Skeletal muscle cell (primary cell): ENCODE results near the gene MRPL45.

ENCODE experiments used
- DNase-seq: peaks from one replicate; pipeline ENCODE4 v3.0.0-alpha.2; 2010; ENCODE audit warnings: low read depth
- H3K4me3 ChIP-seq: 2 replicates; pipeline ENCODE4 v1.5.1; 2011; ENCODE audit warnings: low read depth, mild to moderate bottlenecking, control low read depth, low read length, moderate library complexity

The MRPL45 gene

DNA sequence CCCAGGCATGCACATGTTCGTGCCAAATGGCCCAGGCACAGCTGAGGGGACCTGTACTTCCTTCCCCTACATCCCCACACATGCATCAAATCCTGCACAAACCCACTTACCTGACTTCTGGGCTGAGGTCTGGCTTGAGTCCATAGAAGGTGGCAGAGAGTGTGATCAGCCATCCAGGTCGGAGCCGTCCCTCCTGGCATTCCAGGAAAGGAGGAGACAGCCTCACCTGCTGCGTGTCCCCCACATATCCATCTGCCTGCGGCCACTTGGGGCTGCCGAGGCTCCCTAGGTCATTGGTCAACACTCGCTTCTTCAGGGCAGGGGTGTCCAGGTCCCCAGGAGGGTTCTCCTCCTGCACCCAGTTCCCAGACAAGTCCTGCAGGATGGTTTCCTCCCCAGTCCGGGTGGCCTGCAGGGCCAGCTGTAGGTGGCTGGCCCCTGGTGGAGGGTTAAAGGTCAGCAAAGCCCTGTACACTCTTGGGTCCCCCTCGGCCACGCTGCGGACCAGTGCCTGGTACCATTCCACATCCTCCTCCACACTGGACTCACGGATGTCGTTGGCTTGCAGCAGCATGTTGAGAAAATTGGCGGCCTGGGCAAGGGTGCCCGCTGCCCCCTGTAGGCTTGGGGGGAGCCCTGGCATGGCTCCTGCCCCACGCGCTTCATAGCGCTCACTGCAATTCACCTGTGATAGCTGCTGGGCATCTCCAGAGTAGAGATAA, 46.1 kb downstream of the MRPL45 start:
- no peak for DNase-seq
- H3K4me3 ChIP-seq, result no peak overlapping the region

DNA sequence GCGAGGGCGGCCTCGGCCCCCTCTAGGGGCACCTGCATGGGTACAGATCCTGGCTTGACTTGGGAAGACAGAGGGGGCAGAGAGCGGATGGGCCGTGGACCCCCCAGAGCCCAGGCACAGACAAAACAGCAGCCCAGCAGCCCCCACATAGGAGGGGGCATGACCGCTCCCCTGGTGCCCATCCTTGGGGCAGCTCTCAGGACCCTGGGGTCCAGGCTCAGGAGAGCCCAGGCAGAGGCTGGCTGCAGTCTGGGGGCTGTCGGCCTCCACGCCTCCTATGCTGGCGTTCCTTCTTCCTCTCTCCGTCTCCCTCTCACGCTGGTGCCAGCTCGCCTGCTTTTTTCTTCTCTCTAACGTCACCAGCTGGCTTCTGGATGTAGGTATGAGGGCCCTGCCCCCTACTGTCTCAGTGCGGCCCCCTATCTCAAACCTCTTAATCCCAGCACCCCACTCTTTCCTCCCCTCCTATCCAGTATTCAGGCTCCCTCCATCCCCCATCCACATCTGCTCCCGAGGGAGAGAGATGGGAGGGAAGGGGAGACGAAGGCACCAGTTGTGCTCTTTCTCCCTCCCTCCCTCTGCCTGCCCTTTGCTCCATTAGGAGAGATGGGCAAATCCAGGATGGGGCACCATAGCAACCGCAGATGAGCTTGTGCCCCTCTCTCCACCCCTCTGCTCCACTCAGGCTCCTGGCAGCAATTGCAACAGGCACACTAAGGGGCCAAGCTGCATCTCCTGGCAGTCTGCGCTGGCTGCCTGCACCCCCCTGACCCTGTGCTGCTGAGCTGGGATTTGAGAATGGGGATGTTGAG, 46.8 kb downstream of the MRPL45 start, which contains the start of gene GPR179:
Gene GPR179, minus strand, starts transcription at position 349 of the 812 bp plus-strand sequence. Its CDS starts 167 bp downstream, at position 182.
- DNase-seq, result no peak

DNA sequence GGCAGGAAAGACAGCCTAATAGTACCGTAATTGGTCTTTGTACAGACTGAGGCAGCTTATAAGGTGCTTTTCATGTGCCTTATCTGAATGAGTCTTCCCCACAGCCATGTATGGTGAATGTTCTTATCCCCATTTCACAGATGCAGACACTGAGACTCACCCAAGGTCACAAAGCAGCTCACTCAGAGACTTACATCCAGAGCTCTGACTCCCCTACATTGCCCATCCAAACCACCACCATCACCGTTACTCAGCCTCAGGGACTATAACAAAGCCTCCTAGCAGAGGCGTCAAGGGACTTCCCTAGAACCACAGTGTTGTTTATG, 47.4 kb downstream of the MRPL45 start:
- H3K4me3 ChIP-seq, result no peak overlapping the region
- no peak for DNase-seq

More for the DNA sequence above, 46.8 kb downstream of the MRPL45 start, which contains the start of gene GPR179:
- H3K4me3 ChIP-seq, result no peak within 1 kb of the TSS

DNA sequence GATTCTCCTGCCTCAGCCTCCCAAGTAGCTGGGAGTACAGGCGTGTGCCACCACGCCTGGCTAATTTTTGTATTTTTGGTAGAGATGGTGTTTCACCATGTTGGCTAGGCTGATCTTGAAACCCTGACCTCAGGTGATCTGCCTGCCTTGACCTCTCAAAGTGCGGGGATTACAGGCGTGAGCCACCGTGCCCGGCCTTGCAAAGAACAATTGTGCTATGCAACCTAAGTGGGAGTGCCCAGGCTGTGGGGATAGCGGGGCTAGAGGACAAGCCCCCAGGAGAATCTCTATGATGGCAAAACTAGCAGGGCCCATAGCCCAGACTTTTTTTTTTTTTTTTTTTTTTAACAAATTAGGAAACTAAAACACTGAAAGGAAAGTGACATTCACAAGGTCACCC, 48.8 kb downstream of the MRPL45 start:
- no peak overlapping the region for H3K4me3 ChIP-seq
- no peak for DNase-seq

DNA sequence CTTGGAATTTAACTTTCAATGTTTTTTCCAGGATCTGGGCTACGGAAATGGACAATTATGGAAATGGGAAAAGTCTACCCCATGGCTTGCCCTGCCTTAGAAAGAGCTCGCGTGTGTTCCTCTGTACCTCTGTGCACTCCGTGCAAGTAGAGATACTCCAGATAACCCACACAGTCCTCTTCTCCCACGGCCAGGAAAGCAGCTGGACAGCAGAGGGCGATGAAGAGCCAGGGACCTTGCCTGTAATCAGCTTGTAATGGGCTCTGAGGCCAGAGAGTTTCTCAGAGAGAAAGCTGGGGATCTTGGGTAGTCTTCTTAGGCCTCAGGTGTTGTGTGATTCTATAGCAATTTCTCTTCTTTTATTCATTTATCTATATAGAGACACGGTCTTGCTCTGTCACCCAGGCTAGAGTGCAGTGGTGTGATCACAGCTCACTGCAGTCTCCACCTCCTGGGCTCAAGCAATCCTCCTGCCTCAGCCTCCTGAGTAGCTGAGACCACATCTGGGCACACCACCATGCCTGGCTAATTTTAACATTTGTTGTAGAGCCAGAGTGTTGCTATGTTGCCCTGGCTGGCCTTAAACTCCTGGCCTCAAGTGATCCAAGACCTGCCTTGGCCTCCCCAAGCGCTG, 52.2 kb downstream of the MRPL45 start:
- peak; percentile 21 for DNase-seq
- no peak overlapping the region for H3K4me3 ChIP-seq

DNA sequence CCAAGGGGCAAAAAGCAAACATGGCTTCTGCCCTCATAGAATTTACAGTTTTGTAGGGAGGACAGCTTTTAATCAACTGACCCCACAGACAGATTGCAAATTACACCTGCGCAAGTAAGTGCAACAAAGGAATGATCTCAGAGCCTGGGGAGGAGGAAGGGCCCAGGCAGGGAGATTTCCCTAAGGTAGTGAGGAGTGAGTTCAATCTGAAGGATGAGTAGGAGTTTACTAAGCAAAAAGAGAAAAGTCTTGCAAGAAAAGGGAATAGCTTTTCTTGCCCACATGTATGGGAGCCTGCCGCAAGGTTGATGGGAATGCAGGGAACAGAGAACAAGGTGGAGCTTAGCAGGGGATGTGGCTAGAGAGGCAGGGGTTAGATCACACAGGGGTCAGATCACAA, 53.1 kb downstream of the MRPL45 start:
- DNase-seq, result no peak

DNA sequence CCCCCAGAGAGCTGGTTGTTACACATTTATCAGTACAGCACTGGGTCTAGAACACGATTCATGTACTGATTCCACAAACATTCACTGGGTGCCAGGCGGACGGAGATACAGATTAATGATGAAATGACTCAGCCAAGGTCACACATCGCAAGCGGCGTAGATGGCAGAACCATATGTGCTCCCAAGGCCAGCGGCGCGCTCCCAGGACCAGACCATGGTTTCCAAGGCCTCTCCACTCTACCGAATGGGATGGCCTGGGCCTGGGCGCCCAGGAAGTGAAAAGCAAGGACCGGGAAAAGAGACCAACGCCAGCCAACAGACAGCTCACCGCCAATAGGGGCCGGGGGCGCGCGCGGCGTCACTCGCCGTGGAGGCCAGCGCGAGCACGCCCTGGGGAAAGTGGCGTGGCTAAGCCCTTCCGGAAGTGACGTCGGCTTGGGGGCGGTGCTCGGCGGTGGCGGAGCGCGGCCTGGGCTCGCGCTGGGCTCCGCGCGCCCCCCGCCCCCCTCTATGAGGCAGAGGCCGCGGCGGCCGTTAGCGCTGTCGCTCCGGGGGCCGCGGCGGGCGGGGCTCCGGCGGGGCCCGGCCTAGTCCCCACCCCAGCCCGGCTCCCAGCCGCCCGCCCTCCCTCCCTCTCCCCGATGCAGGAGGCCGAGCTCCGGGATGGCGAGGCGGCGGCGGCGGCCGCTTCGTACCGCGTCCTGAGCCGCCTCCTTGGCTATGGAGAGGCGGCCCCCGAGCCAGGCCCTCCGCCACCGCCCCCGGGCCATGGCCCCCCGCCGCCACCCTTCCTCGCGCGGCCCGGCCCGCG, 54.6 kb downstream of the MRPL45 start, which contains the start of gene SOCS7:
Gene SOCS7, plus strand, starts transcription at position 433 of the 811 bp plus-strand sequence. Its CDS starts 209 bp downstream, at position 642.
- DNase-seq, result peak; percentile 72
- H3K4me3 ChIP-seq, result peak within 1 kb of the TSS; percentile 78

More for the DNA sequence above, 53.1 kb downstream of the MRPL45 start:
- H3K4me3 ChIP-seq, result no peak overlapping the region

DNA sequence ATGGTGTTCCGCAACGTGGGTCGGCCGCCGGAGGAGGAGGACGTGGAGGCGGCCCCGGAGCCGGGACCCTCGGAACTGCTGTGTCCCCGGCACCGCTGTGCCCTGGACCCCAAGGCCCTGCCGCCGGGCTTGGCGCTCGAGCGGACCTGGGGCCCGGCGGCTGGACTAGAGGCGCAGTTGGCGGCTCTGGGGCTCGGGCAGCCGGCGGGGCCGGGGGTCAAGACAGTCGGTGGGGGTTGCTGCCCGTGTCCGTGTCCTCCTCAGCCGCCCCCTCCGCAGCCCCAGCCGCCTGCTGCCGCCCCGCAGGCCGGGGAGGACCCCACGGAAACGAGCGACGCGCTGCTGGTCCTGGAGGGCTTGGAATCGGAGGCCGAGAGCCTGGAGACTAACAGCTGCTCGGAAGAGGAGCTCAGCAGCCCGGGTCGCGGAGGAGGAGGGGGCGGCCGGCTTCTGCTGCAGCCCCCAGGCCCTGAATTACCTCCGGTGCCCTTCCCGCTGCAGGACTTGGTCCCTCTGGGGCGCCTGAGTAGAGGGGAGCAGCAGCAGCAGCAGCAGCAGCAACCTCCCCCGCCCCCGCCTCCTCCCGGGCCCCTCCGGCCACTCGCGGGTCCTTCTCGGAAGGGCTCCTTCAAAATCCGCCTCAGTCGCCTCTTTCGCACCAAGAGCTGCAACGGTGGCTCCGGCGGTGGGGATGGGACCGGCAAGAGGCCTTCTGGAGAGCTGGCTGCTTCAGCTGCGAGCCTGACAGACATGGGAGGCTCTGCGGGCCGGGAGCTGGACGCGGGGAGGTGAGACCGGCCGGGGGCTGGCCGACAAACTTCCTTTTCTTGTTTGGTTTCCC, 55.5 kb downstream of the MRPL45 start:
- no peak for DNase-seq
- H3K4me3 ChIP-seq, result peak overlapping the region; percentile 78

DNA sequence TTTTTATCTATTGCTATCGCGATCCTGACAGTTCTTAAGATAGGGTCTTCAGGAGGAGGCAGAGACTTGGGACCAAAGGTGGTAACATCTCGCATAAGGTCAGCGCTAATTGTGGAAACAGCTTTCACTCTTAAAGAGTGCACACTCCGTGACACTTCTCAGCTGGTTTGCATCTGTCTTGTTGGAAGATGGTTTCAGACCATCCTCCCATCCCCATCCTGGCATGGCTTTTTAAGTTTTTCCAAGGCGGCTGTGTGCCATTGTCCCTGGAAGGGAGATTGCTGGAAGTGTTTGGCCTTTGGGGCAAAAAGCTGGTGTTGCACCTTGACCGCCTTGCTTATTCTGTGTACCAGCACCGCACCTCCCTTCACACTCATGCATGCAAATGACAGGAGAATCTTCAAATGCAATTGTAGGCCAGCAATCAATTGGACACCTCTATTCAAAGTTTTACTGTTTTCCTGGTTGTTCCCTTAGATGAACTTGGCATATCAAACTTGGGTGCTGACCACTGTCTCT, 56.2 kb downstream of the MRPL45 start:
- no peak for DNase-seq
- peak overlapping the region; percentile 78 for H3K4me3 ChIP-seq

DNA sequence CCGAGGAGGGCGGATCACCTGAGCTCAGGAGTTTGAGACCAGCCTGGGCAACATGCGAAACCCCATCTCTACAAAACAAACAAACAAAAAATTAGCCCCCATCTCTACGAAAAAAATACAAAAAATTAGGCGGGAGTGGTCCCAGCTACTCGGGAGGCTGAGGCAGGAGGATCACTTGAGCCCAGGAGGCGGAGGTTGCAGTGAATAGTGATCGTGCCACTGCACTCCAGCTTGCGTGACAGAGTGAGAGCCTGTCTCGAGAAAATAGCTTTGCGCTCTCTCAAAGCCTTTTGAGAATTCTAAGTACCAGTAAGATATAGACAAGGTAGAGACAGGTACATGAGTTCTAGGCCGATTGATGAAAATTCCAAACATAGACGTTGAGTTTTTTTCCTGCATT, 56.7 kb downstream of the MRPL45 start:
- DNase-seq, result no peak
- H3K4me3 ChIP-seq, result peak overlapping the region; percentile 78

DNA sequence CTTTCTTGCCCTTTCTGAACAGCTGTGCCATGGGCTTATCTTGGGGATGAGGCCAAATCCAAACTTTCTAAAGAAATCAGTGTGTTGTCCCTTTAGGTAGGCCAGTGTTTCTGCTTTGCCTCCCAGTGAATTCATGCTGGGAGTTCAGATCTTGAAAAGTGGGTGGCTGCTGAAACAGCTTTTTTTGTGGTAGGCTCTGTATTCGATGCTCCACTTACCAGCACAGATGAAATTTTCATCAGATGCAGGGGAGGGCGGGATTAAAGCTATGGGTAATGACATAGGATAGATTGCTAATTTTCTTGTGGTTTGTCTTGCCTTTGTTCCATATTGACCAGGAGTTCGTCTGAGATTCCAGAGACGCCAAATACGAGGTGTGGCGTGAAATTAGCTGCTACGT, 57.5 kb downstream of the MRPL45 start:
- no peak for DNase-seq
- H3K4me3 ChIP-seq, result no peak overlapping the region

DNA sequence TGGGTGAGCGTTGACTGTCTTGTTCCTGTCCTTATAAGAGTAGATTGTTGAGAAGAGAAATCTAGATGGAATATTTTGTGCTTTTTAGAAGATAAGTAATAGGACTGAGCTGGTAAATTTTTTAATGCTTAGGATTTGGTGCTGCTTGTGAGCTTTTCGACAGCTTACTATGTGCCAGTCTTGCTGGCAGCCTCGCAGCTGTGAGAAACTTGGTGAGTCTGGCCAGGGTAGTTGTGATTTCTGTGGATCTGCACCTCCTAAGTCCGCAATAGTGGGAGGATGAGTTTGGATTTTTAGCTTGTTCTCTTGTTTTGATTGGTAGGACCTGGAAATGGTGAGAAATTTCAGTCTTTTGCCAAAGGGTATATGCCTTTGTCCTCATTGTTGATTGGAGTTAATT, 58.3 kb downstream of the MRPL45 start:
- no peak for DNase-seq
- no peak overlapping the region for H3K4me3 ChIP-seq

DNA sequence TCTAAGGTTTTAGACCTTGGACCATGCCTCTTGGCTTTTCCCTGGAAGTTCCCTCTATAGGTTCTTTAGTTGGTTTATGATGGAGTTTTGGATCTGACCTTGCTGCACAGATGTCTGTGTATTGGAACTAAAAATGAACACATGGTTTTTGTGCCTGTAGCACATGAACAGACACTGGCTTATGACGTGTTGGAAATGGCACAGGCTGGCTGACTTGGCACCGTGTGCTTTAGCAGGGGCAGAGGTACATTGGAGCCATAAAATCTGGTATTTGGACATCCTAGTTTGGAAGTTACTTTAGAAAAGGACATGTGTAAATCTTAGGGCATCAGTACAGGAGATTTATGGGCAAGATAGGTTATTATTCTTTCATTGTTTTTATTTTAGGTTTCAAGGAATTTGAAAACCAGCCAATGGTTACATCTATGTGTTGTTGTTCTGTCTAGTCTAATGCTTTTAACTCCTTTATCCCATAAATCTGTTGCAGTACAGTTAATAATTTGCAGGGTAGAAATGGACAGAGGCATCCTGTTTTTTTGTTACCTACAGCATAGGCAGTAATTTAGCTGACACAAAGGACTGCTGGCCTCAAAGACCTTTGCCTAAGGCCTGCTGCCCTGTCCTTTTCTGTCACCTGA, 60.6 kb downstream of the MRPL45 start:
- no peak for DNase-seq
- no peak overlapping the region for H3K4me3 ChIP-seq

DNA sequence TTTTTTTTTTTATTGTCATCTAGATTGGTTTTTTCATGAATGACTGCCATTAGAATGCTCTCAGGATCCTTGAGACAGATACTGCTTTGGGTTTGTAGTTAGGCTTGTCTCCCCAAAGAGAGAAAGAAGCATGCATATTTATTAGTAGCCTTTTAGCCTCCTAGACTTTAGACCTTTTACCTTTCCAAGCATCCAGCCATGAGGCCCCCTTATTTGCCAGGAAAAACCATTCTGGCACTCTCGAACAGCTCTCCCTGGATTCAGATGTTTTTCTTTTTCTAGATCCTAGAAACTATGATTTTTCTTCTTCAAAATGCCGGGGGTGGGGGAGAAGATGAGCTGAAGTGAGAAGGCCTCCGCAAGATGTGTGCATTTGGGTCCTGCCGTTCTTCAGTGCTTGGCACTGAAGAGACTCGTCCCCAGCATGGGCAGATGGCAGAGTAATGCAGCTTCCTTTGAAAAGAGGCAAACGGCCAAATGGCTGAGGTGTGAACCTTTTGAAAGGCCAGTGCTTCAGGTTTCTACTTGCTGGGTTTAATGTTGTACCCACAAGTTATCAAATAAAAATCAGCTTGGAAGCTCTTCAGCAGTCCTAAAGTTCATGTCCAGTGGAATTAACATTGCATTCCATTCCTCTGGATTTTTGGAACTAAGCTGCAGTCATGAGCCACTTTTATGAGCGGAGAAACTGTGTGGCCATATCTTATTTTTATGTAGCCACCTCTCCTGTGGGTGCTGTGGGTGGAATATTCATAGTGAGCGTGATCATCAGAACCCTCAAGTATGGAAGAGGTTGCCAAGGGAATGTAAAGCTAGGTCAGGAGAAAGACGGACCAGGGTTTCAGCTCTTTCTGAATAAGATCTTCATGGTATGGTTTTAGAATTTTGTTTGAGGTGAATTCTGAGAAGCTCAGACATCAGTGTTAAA, 61.9 kb downstream of the MRPL45 start:
- DNase-seq, result no peak
- H3K4me3 ChIP-seq, result no peak overlapping the region

DNA sequence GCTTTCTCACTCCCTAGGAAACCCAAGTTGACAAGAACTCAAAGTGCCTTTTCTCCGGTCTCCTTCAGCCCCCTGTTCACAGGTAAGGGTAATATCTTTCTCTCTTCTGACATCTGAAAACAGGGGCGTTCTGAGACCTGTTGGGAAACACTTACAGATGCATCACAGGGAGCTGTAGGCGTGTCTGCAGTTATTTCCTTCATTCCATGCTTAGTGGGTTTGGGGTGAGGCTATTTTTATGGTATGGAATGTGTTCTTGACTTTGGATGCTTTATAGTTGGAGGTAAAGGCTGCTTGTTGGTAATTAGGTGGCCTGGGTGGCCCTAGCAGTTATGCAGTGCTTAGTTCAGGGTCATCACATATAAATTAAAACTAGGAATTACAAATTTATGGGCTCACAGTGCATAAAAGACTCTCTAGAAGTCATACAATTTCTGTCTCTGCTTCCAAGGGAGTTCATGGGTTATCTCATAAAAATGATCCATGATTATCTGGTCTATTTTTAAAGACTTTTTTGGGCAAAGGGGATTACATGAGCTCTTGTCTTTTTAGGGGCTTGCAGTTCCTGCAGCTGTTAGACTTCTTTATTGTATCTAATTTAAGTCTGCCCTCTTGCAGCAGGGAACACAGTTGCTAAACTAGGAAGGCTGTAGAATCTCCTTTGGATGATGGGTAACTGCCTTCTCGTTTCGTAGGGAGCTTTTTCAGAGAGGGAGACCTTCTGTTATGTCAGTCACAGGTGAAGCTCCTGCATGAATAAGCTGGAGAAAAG, 64.9 kb downstream of the MRPL45 start:
- no peak for DNase-seq

DNA sequence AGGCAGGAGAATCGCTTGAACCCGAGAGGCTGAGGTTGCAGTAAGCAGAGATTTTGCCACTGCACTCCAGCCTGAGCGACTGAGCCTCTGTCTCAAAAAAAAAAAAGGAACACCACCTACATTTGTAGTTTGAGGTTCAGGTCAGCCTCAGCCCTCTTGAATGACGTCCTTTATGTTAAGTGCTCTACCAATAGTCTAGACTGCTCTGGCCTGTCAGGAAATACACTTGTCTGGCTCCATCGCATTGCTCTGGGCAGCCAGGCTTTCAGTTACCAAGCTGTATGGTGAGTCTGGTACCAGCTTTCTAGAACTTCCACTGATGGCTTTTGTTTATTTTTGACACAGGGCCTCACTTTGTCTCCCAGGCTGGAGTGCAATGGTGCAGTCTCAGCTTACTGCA, 66.0 kb downstream of the MRPL45 start:
- DNase-seq, result no peak
- H3K4me3 ChIP-seq, result no peak overlapping the region

More for the DNA sequence above, 64.9 kb downstream of the MRPL45 start:
- H3K4me3 ChIP-seq, result no peak overlapping the region
